ENCODE data around the gene NFYC. TPM values are rescaled to one million over a fixed set of nuclear protein-coding genes. Genes with fewer than 3 reads are reported as not detected.

Gene NFYC
- total RNA-seq, 2 experiments from 2014 or later = 52.6 to 61.7 TPM

GRCh38 chr1:40786171-40786994, 94.9 kb downstream of the NFYC start:
- Mint-ChIP-seq H3K27ac (no peak overlapping the region), H3K36me3 (no peaks in the 10 kb centered on the region), H3K4me1 (ENCODE audit: low read depth) (peaks cover 7% of the 10 kb centered on the region), H3K27me3 (peaks cover 28% of the 10 kb centered on the region), H3K4me3 (no peak overlapping the region), H3K9me3 (no peaks in the 10 kb centered on the region)
- intact Hi-C loops (cut with micrococcal nuclease) = no loop called here
- ChIA-PET CTCF (interaction anchor here (1.1 kb wide), 2 partner anchors 12 to 39 kb away, joined by 3 to 6 read pairs; no protein-coding TSS in a partner anchor), POLR2A (no interaction called here)
- no peak for DNase-seq

DNA sequence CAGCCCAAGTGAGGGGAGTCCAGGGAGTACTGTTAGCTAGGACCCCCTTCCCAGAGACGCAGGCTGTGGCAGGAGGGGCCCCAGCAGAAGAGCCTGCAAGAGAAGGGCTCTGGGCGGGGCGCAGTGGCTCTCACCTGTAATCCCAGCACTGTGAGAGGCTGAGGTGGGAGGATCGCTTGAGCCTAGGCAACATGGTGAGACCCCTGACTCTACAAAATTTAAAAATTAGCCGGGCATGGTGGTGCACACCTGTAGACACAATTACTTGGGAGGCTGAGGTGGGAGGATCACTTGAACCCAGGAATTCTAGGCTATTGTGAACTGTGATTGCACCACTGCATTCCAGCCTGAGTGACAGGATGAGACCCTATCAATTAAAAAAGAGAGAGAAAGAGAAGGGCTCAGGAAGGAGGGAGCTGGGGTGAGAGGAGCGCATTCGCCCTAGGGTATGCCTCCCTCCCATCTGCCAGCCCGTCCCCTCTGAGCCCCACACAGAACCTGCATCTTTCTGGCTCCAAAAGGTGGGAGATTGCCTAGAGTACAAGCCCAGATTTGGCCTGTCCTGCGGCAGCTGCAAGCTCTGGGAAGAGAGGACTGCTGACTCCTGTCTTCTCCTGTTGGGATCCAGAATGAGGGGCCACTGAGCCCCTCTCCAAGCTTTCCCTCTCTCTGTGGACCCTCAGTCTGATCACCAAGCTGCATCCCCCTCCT, 95.6 kb downstream of the NFYC start:
- ChIA-PET POLR2A (no interaction called here), CTCF (interaction anchor here (1.1 to 1.9 kb wide), 2 partner anchors 12 to 13 kb away, joined by 6 to 7 read pairs; no protein-coding TSS in a partner anchor)
- intact Hi-C loops (cut with micrococcal nuclease) = no loop called here
- H3K4me3 Mint-ChIP-seq = no peak overlapping the region
- DNase-seq = no peak
- no peaks in the 10 kb centered on the region for H3K36me3 Mint-ChIP-seq
- no peaks in the 10 kb centered on the region for H3K9me3 Mint-ChIP-seq
- H3K27me3 Mint-ChIP-seq = peaks cover 24% of the 10 kb centered on the region
- no peak overlapping the region for H3K27ac Mint-ChIP-seq
- peaks cover 7% of the 10 kb centered on the region for H3K4me1 Mint-ChIP-seq (ENCODE audit: low read depth)

- POLR2A ChIA-PET = no interaction called here
- DNase-seq = no peak
- Mint-ChIP-seq H3K4me3 (no peak overlapping the region), H3K36me3 (no peaks in the 10 kb centered on the region), H3K9me3 (no peaks in the 10 kb centered on the region), H3K4me1 (ENCODE audit: low read depth) (peaks cover 7% of the 10 kb centered on the region), H3K27ac (no peak overlapping the region), H3K27me3 (peaks cover 19% of the 10 kb centered on the region)
- CTCF ChIA-PET = interaction anchor here (1.4 to 1.9 kb wide), 2 partner anchors 10 to 13 kb away, joined by 3 to 7 read pairs; no protein-coding TSS in a partner anchor
- intact Hi-C loops (cut with micrococcal nuclease) = no loop called here
Measured at GRCh38 chr1:40787737-40788560, 96.4 kb downstream of the NFYC start.

DNA sequence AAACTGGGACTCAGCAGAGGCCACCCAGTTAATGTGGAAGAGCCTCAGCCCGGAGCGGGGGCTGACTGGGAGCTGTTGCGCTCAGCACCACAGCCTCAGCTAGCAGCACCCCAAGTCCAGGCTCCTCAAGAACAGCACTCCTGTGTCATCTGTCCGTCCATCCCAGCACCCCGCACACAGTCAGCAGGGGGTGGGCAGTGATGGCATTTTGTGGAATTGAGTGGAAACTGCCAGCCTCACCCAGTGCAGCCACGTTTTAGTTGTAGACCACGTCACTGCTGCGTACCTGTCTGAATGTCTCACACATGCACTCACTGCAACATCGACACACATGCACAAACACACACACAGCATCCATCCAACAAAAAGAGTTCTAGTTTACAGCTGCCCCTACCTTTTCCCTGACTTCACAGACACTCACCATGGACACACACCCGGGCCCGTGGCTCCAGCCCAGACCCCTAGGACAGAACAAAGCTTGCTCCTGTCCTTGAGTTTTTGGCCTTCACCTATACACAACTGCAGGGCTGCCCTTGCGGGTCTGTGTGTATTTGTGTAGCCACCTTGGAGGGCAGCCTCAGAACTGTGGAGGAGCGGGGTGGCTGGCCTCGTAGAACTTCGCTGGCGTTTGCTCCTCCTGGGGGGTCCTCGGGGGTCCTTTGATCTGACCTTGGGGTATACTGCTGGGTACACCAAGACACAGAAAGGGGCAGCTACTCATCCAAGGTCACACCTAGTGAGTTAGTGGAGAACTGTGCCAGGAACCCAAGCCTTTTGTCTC, 97.2 kb downstream of the NFYC start:
- H3K27me3 Mint-ChIP-seq = peaks cover 16% of the 10 kb centered on the region
- DNase-seq = no peak
- H3K4me3 Mint-ChIP-seq = no peak overlapping the region
- intact Hi-C loops (cut with micrococcal nuclease) = no loop called here
- ChIA-PET CTCF (interaction anchor here (1.4 to 1.9 kb wide), 2 partner anchors 11 to 14 kb away, joined by 3 to 7 read pairs; no protein-coding TSS in a partner anchor), POLR2A (no interaction called here)
- H3K4me1 Mint-ChIP-seq (ENCODE audit: low read depth) = peaks cover 3% of the 10 kb centered on the region
- no peak overlapping the region for H3K27ac Mint-ChIP-seq
- H3K36me3 Mint-ChIP-seq = no peaks in the 10 kb centered on the region
- no peaks in the 10 kb centered on the region for H3K9me3 Mint-ChIP-seq

DNA sequence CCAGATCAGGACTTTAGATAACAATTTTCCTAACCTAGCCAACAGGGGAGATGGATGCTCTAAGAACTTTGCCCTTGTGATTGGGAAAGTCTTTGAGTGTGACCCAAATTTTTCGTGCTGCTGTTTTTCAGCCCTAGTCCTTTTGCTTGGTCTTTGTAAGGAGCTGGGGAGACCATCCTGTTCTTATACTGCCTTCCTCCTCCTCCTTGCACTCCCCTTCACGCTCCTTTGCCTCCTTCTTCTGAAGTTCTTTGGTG, 97.8 kb downstream of the NFYC start:
- Mint-ChIP-seq H3K36me3 (no peaks in the 10 kb centered on the region), H3K4me1 (ENCODE audit: low read depth) (peaks cover 3% of the 10 kb centered on the region), H3K9me3 (no peaks in the 10 kb centered on the region), H3K4me3 (no peak overlapping the region), H3K27ac (no peak overlapping the region), H3K27me3 (peaks cover 16% of the 10 kb centered on the region)
- intact Hi-C loops (cut with micrococcal nuclease) = no loop called here
- ChIA-PET CTCF (interaction anchor here (1.4 to 1.9 kb wide), 2 partner anchors 12 to 15 kb away, joined by 3 to 7 read pairs; no protein-coding TSS in a partner anchor), POLR2A (no interaction called here)
- no peak for DNase-seq

- H3K4me3 Mint-ChIP-seq = no peak overlapping the region
- POLR2A ChIA-PET = no interaction called here
- peaks cover 12% of the 10 kb centered on the region for H3K27me3 Mint-ChIP-seq
- intact Hi-C loops (cut with micrococcal nuclease) = no loop called here
- DNase-seq = no peak
- no peaks in the 10 kb centered on the region for H3K36me3 Mint-ChIP-seq
- no peaks in the 10 kb centered on the region for H3K4me1 Mint-ChIP-seq (ENCODE audit: low read depth)
- no peaks in the 10 kb centered on the region for H3K9me3 Mint-ChIP-seq
- CTCF ChIA-PET = interaction anchor here (0.9 to 2.8 kb wide), 2 partner anchors 15 to 60 kb away, joined by 4 to 10 read pairs; no protein-coding TSS in a partner anchor
- no peak overlapping the region for H3K27ac Mint-ChIP-seq
Measured at GRCh38 chr1:40789661-40790430, 98.3 kb downstream of the NFYC start.

DNA sequence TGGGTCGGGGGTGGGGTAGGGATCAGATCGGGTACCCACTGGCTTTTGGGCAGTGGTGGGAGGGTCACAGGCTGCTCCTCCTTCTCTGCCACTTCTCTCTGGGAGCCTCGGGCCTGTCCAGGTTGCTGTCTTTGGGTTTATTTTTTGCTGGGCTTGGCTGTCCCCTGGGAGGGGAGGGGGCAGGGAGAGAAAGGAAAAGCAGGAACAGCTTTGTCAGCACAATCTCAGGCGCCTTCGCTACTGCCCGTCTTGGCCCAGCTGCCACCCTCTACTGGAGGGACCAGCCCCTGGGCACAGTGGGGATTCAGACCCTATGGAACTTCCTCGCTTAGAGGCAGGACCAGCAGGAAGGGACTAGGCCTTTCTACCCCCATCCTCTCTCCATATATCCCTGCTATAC, 100.5 kb downstream of the NFYC start:
- Mint-ChIP-seq H3K27ac (no peak overlapping the region), H3K36me3 (no peaks in the 10 kb centered on the region), H3K9me3 (no peaks in the 10 kb centered on the region), H3K4me3 (no peak overlapping the region), H3K4me1 (ENCODE audit: low read depth) (peaks cover 16% of the 10 kb centered on the region), H3K27me3 (peaks cover 2% of the 10 kb centered on the region)
- intact Hi-C loops (cut with micrococcal nuclease) = no loop called here
- ChIA-PET POLR2A (no interaction called here), CTCF (interaction anchor here (2.8 kb wide), 1 partner anchor 18 kb away, joined by 10 read pairs; no protein-coding TSS in a partner anchor)
- no peak for DNase-seq

- no peaks in the 10 kb centered on the region for H3K9me3 Mint-ChIP-seq
- no peak overlapping the region for H3K27ac Mint-ChIP-seq
- POLR2A ChIA-PET = no interaction called here
Measured at GRCh38 chr1:40793617-40794016, 102.1 kb downstream of the NFYC start.

DNA sequence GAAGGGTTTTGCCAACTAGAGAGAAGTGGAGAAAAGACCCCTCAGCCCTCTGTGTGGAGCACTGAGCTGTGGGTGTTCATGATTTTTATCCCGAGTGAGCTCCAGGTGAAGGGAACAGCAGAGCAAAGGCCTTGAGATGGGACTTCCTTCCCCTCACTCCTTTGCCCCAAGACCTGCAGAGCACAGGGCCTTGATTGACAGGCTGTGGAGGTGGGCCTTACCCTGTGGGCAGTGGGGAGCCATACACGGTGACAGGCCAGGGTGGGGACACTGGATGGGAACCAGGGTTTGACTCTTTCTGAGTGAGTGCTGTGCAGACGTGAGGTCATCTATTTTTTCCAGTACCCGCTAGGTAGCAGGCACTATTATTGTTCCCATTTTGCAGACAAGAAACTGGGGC, 102.5 kb downstream of the NFYC start:
- Mint-ChIP-seq H3K9me3 (no peaks in the 10 kb centered on the region), H3K4me1 (ENCODE audit: low read depth) (peaks cover 24% of the 10 kb centered on the region), H3K27ac (no peak overlapping the region), H3K27me3 (peaks cover 2% of the 10 kb centered on the region), H3K4me3 (no peak overlapping the region), H3K36me3 (no peaks in the 10 kb centered on the region)
- ChIA-PET POLR2A (no interaction called here), CTCF (no interaction called here)
- intact Hi-C loops (cut with micrococcal nuclease) = no loop called here
- no peak for DNase-seq

More at GRCh38 chr1:40793617-40794016, 102.1 kb downstream of the NFYC start:
- peaks cover 2% of the 10 kb centered on the region for H3K27me3 Mint-ChIP-seq
- peaks cover 24% of the 10 kb centered on the region for H3K4me1 Mint-ChIP-seq (ENCODE audit: low read depth)
- no peaks in the 10 kb centered on the region for H3K36me3 Mint-ChIP-seq
- no peak overlapping the region for H3K4me3 Mint-ChIP-seq
- DNase-seq = no peak
- CTCF ChIA-PET = interaction anchor here (0.9 kb wide), 1 partner anchor 20 kb away, joined by 4 read pairs; no protein-coding TSS in a partner anchor
- intact Hi-C loops (cut with micrococcal nuclease) = no loop called here

DNA sequence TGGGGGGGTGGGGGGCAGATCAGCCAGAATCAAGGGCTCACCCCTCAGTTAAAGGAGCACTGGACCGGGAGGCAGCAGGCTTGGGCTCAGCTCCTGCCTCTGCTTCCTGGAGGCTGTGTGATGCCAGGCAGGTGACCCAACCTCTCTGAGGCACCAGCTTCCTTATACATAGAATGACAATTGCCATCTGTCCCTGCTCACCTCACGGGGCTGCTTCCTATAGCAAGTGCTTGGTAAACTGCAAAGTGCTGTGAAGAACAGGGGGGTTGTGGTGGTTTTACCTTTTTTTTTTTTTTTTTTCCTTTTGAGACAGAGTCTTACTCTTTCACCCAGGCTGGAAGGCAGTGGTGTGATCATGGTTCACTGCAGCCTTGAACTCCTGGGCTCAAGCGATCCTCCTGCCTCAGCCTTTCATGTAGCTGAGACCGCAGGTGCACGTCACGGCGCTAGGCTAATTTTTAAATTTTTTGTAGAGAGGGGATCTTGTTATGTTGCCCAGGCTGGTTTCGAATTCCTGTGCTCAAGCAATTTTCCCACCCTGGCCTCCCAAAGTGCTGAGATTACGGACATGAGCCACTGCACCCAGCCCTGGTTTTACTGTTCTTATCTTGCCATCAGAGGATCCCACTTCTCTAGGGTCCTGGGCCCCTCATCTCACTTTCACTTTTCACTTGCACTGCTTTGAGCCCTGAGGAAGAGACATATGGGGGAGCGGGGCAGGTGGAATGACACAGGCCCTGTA, 103.6 kb downstream of the NFYC start:
- intact Hi-C loops (cut with micrococcal nuclease) = no loop called here
- H3K27ac Mint-ChIP-seq = peak overlapping the region; percentile 33
- peaks cover 2% of the 10 kb centered on the region for H3K27me3 Mint-ChIP-seq
- H3K4me1 Mint-ChIP-seq (ENCODE audit: low read depth) = peaks cover 24% of the 10 kb centered on the region
- no peaks in the 10 kb centered on the region for H3K36me3 Mint-ChIP-seq
- ChIA-PET POLR2A (no interaction called here), CTCF (interaction anchor here (1.0 to 1.6 kb wide), 3 partner anchors 21 to 158 kb away, joined by 3 to 5 read pairs (median 4); no protein-coding TSS in a partner anchor)
- no peaks in the 10 kb centered on the region for H3K9me3 Mint-ChIP-seq
- peak overlapping the region; percentile 7 for H3K4me3 Mint-ChIP-seq
- DNase-seq = peak; percentile 28

Measured in activated CD4-positive, alpha-beta memory T cell treated with anti-CD3 and anti-CD28 coated beads for 36 hours (primary cell).